Fibroblast of peridontal ligament (primary cell): ENCODE data around the gene GIPC3.
"Not testable (repeated sequence)": the region's sequence is repeated elsewhere in the genome, so short reads cannot be mapped to it uniquely, and the experiment has no call there.

ENCODE experiments used
- DNase-seq: peaks from one replicate; pipeline ENCODE4 v3.0.0-alpha.2; 2010; ENCODE audit errors: extremely low read depth

Gene GIPC3

GRCh38 chr19:3618811-3619630, 33.7 kb downstream of the GIPC3 start:
- no peak for DNase-seq

GRCh38 chr19:3619631-3620012, 34.3 kb downstream of the GIPC3 start:
- DNase-seq, result no peak

GRCh38 chr19:3620145-3620816, 35.0 kb downstream of the GIPC3 start:
- DNase-seq, result no peak

- DNase-seq, result no peak
Measured at GRCh38 chr19:3620817-3621547, 35.7 kb downstream of the GIPC3 start.

- DNase-seq, result no peak
Measured at GRCh38 chr19:3621689-3622088, 36.4 kb downstream of the GIPC3 start.

- DNase-seq, result no peak
Measured at GRCh38 chr19:3622224-3622623, 36.9 kb downstream of the GIPC3 start.

- no peak for DNase-seq
Measured at GRCh38 chr19:3623716-3624115, 38.4 kb downstream of the GIPC3 start.

- DNase-seq, result peak; percentile 3
Measured at GRCh38 chr19:3625996-3626472, 40.8 kb downstream of the GIPC3 start.

- peak; percentile 96 for DNase-seq
Measured at GRCh38 chr19:3626473-3627350, 41.4 kb downstream of the GIPC3 start, which contains the start of gene CACTIN. Gene CACTIN, minus strand, starts transcription at chr19:3626790. Its CDS starts 28 bp downstream, at chr19:3626762.

GRCh38 chr19:3627351-3627723, 42.1 kb downstream of the GIPC3 start:
- no peak for DNase-seq

- DNase-seq, result not testable (repeated sequence)
Measured at GRCh38 chr19:3628766-3629165, 43.5 kb downstream of the GIPC3 start.

GRCh38 chr19:3631053-3631861, 46.0 kb downstream of the GIPC3 start:
- DNase-seq, result no peak

- DNase-seq, result no peak
Measured at GRCh38 chr19:3632098-3632497, 46.8 kb downstream of the GIPC3 start.

- DNase-seq, result no peak
Measured at GRCh38 chr19:3632739-3633558, 47.7 kb downstream of the GIPC3 start.

- no peak for DNase-seq
Measured at GRCh38 chr19:3633559-3633988, 48.3 kb downstream of the GIPC3 start.

GRCh38 chr19:3634496-3635045, 49.3 kb downstream of the GIPC3 start:
- no peak for DNase-seq

GRCh38 chr19:3636506-3636905, 51.2 kb downstream of the GIPC3 start:
- no peak for DNase-seq

- DNase-seq, result no peak
Measured at GRCh38 chr19:3636962-3637361, 51.7 kb downstream of the GIPC3 start.

- no peak for DNase-seq
Measured at GRCh38 chr19:3637621-3638020, 52.3 kb downstream of the GIPC3 start.
